NT2/D1 (cell line): ENCODE results near the gene TPMT.

ENCODE experiments used
- DNase-seq: peaks from one replicate; pipeline ENCODE4 v3.0.0-alpha.2; 2011; ENCODE audit warnings: low read depth, low spot score
- H3K27me3 ChIP-seq: 2 replicates; pipeline ENCODE4 v1.6.0; 2011; ENCODE audit warnings: mild to moderate bottlenecking; ENCODE audit not compliant: insufficient read length, insufficient read depth
- H3K36me3 ChIP-seq: 2 replicates; pipeline ENCODE4 v1.6.1; 2011; ENCODE audit warnings: mild to moderate bottlenecking, low read length, mixed read lengths; ENCODE audit not compliant: insufficient read depth, insufficient read length
- H3K4me1 ChIP-seq: 2 replicates; pipeline ENCODE4 v1.5.1; 2011; ENCODE audit not compliant: insufficient read depth, insufficient read length
- H3K4me3 ChIP-seq: 2 replicates; pipeline ENCODE4 v1.5.1; 2011; ENCODE audit warnings: low read depth; ENCODE audit not compliant: insufficient read length
- H3K9ac ChIP-seq: 2 replicates; pipeline ENCODE4 v1.6.0; 2011; ENCODE audit warnings: low read depth; ENCODE audit not compliant: insufficient read length
- H3K9me3 ChIP-seq: 2 replicates; pipeline ENCODE4 v1.5.1; 2011; ENCODE audit warnings: mild to moderate bottlenecking, low read length; ENCODE audit not compliant: insufficient read depth
- SUZ12 ChIP-seq: IDR thresholded peaks from 2 replicates; pipeline ENCODE4 v1.6.1; 2011; ENCODE audit not compliant: insufficient read length, insufficient read depth; ENCODE audit errors: extremely low read depth
- YY1 ChIP-seq: IDR thresholded peaks from 2 replicates; pipeline ENCODE4 v1.6.1; 2011; ENCODE audit not compliant: insufficient read length, insufficient read depth
- ZNF274 ChIP-seq: IDR thresholded peaks from 2 replicates; pipeline ENCODE4 v1.6.1; 2011; ENCODE audit warnings: mild to moderate bottlenecking, low read depth, low read length

The TPMT gene

DNA sequence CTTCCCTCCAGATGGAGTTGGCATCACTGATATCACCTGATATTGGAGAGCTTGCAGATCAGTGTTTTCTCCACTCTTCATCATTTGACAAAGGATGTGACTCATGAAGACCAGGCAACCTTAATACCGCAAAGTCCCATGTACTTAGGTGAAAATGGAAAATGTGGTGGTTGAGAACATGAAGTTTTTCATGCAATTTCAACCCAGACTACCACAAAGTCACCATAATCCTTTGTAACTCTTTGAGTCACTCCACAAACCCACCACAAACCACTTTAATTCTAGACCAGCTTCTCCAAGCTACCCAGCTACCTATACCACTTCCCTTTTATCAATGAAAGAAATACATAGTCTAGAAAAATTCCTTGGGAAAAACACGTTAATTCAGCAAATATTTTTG lies 39.5 kb downstream of the TPMT start:
- no peak overlapping the region for H3K4me3 ChIP-seq
- H3K36me3 ChIP-seq: no peaks in the 10 kb centered on the region
- DNase-seq: no peak
- H3K27me3 ChIP-seq: no peaks in the 10 kb centered on the region
- H3K9ac ChIP-seq: no peak overlapping the region
- TF ChIP-seq ZNF274 (no peak), SUZ12 (no peak), YY1 (no peak)
- H3K4me1 ChIP-seq: no peaks in the 10 kb centered on the region
- H3K9me3 ChIP-seq: no peaks in the 10 kb centered on the region

GRCh38 chr6:18110162-18110561 lies 44.7 kb downstream of the TPMT start:
- TF ChIP-seq YY1: no peak
- no peak for TF ChIP-seq ZNF274
- TF ChIP-seq SUZ12: no peak
- Histone ChIP-seq H3K27me3 (no peaks in the 10 kb centered on the region), H3K4me3 (no peak overlapping the region), H3K9ac (no peak overlapping the region), H3K4me1 (no peaks in the 10 kb centered on the region), H3K36me3 (no peaks in the 10 kb centered on the region), H3K9me3 (no peaks in the 10 kb centered on the region)
- DNase-seq: no peak

DNA sequence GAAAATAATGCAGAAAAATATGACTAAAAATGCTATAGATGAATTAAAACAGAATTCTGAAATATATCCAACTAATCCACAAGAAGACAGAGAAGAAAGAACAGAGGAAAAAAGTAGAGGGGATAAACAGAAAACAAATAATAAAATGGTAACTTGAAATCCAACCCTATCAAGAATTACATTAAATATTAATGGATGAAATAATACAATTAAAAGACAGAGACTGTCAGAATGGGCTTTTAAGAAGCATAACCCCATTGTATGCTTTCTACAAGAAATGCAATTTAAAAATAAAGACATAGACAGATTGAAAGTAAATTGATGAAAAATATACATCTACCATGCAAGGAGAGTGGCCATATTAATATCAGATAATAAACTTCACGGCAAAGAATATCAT lies 47.8 kb downstream of the TPMT start:
- no peaks in the 10 kb centered on the region for H3K36me3 ChIP-seq
- DNase-seq: no peak
- no peak overlapping the region for H3K4me3 ChIP-seq
- no peaks in the 10 kb centered on the region for H3K27me3 ChIP-seq
- no peak for TF ChIP-seq SUZ12
- TF ChIP-seq YY1: no peak
- no peak for TF ChIP-seq ZNF274
- H3K4me1 ChIP-seq: no peaks in the 10 kb centered on the region
- H3K9me3 ChIP-seq: no peaks in the 10 kb centered on the region
- no peak overlapping the region for H3K9ac ChIP-seq

DNA sequence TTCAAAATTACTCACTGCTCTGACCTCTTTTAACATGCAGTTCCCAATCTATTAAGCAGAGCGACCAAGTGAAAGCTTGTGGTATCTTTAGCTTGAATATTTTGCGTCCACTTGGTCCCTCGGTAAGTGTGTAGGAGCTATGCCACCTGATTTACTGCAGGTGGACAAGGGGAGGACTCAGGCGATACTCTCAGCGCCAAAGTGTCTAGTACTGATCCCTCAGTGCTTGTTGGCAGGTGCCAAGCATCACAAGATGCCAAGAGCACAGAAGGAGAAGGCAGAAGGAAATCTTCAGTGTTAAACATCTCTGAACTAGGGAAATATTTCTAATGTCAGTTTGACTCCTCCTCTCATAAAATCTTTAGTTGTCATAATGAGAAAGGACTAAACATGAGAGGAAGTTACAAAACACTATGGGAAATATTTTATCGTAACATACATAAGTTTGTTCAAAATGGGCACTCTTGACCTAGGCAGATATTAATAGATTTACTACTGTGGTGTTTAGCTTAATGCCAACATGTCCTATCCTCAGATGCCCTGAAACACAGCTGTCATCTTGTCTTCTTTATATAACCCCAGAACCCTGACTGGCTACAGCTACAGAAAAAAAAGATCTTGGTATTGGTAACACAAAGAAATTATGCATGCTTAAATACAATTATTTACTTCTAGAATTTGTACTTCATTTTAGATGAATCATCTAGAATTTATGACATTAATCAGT lies 51.9 kb downstream of the TPMT start:
- Histone ChIP-seq H3K9me3 (no peaks in the 10 kb centered on the region), H3K36me3 (no peaks in the 10 kb centered on the region), H3K9ac (no peak overlapping the region), H3K4me3 (no peak overlapping the region), H3K4me1 (no peaks in the 10 kb centered on the region), H3K27me3 (no peaks in the 10 kb centered on the region)
- DNase-seq: no peak
- TF ChIP-seq ZNF274 (no peak), YY1 (no peak), SUZ12 (no peak)

- no peak for TF ChIP-seq YY1
- TF ChIP-seq SUZ12: no peak
- no peak for TF ChIP-seq ZNF274
- H3K4me3 ChIP-seq: no peak overlapping the region
- H3K27me3 ChIP-seq: no peaks in the 10 kb centered on the region
- DNase-seq: no peak
- H3K9me3 ChIP-seq: no peaks in the 10 kb centered on the region
- no peak overlapping the region for H3K9ac ChIP-seq
- H3K4me1 ChIP-seq: no peaks in the 10 kb centered on the region
- no peaks in the 10 kb centered on the region for H3K36me3 ChIP-seq
These were observed 53.0 kb downstream of the TPMT start for GRCh38 chr6:18101873-18102272.

GRCh38 chr6:18101271-18101670 lies 53.6 kb downstream of the TPMT start:
- no peak for TF ChIP-seq YY1
- TF ChIP-seq SUZ12: no peak
- TF ChIP-seq ZNF274: no peak
- H3K27me3 ChIP-seq: no peaks in the 10 kb centered on the region
- no peak overlapping the region for H3K9ac ChIP-seq
- no peaks in the 10 kb centered on the region for H3K4me1 ChIP-seq
- H3K4me3 ChIP-seq: no peak overlapping the region
- no peaks in the 10 kb centered on the region for H3K36me3 ChIP-seq
- H3K9me3 ChIP-seq: no peaks in the 10 kb centered on the region
- DNase-seq: no peak

DNA sequence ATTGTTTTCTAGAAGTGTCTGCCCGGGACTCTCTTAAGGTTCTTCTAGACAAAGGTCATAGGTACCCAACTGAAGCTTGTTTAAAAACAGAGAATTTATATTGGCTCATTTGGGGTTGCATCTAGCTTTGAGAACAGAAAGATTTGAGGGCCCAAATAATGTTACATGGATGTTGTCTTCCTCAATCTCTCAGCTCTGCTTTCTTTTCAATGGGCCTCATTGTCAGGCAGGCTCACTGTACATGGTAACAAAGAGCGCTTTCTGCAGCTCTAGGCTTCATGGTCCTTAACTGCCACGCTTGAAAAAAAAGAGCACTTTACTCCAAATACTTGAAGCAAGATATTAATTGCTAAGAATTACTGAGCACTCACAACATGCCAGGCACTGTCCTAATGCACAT lies 54.6 kb downstream of the TPMT start:
- DNase-seq: no peak
- no peaks in the 10 kb centered on the region for H3K9me3 ChIP-seq
- no peaks in the 10 kb centered on the region for H3K36me3 ChIP-seq
- no peaks in the 10 kb centered on the region for H3K27me3 ChIP-seq
- no peak overlapping the region for H3K9ac ChIP-seq
- TF ChIP-seq YY1 (no peak), ZNF274 (no peak), SUZ12 (no peak)
- no peaks in the 10 kb centered on the region for H3K4me1 ChIP-seq
- H3K4me3 ChIP-seq: no peak overlapping the region
